T1000 (cell line): ENCODE measurements around the gene EEA1.

Source experiments
- DNase-seq: peaks from one replicate; lab custom pipeline; 2025; ENCODE audit warnings: mixed read lengths; lab: John Stamatoyannopoulos, UW

Gene EEA1

DNA sequence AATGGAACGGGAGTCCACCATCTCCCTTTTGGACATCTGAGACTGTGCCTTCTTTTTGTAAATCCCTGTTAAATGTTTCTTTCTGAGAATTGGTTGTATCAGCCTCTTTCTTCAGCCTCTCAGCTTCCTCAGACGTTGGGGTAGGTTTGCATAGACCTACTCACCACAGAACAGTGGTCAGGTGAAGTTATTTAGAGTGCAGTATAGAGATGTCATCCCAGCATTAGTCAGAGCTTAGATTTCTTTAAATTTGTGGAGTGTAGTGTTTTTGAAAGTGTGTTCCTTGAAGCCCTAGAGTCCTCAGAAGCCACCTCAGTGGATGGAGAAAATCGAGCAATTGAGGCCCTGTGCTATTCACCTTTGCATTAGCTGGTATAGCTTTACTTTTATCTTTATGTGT is 8.9 kb upstream of the EEA1 start:
- DNase-seq: no peak

DNA sequence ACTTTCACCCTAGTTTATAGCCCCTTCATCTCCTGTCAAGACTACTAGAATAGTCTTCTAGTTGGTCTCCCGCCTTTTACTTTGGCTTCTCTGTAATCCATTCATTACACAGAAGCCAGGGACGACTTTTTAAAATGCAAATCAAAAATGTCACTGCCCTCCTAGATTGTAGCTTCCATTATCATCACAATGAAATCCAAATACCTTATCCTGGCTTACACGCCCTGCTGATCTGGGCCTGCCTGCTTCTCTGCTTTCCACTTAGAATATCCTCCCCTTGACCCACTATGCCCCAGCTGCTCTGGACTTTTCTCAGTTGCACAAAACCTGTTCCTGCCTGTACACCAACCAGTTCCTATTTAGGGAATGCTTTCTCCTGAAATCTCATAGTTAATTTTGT is 4.5 kb upstream of the EEA1 start:
- DNase-seq: no peak

DNA sequence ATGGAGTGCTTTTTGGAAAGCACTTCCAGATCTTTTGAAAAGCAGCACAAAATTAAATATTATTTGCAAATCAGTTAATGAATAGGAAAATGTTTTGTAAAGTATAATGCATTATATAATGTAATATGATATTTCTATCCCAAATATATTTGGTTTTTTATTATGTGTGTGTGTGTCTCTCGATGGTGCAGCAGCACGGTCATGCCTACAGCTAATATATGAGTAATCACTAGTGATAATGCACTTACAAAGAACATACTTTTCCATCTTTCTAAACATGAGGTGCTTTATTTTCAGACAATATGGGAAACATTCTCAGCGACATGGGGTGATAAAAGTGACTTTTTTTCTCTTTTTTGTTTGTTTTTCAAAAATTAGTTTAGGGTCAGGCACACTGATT is 1.3 kb upstream of the EEA1 start:
- no peak for DNase-seq

DNA sequence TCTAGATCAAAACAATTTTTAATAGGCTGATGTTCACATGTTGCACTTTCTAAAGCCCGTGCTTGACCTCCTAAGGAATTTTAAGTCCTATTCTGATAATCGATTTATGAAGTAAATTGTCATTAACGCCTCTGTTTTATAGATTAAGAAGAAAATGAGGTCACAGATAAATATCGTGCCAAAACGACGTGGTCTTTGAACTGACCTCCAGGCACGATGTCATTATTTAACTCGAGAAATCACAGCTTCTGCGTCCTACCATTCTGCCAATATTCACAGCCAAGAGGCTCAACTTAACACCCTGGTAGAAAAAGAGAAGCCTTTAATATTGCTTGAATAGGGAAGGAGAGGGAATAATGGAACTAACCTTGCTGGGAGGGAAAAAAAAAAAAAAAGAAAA is 888 bp upstream of the EEA1 start:
- DNase-seq: no peak

DNA sequence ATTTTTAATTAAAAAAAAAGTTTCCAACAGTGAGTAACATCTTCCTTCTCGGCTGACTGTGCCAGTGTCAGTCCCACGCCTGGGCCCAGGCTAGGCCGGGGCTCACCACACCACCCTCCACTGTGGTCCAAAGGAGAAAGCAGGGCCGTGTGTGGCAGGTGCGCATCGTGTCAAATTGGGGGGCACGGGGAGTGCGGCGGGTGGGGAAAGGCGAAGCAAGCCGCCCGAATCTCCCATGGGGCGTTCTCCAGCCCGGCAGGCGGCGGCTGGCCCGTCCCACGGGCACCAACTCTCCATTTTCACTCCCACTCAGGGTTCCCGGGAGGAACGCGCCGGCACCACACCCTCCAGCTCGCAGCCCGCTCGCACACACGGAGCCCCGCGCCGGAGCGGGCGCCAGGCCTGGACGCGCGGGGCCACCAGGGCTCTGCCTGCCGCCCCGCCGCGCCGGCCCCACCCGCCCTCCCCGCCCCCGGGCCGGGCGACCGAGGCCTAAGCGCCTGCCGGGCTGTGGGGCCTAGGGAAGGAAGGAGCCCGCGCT is 604 bp downstream of the EEA1 start:
- DNase-seq: no peak

DNA sequence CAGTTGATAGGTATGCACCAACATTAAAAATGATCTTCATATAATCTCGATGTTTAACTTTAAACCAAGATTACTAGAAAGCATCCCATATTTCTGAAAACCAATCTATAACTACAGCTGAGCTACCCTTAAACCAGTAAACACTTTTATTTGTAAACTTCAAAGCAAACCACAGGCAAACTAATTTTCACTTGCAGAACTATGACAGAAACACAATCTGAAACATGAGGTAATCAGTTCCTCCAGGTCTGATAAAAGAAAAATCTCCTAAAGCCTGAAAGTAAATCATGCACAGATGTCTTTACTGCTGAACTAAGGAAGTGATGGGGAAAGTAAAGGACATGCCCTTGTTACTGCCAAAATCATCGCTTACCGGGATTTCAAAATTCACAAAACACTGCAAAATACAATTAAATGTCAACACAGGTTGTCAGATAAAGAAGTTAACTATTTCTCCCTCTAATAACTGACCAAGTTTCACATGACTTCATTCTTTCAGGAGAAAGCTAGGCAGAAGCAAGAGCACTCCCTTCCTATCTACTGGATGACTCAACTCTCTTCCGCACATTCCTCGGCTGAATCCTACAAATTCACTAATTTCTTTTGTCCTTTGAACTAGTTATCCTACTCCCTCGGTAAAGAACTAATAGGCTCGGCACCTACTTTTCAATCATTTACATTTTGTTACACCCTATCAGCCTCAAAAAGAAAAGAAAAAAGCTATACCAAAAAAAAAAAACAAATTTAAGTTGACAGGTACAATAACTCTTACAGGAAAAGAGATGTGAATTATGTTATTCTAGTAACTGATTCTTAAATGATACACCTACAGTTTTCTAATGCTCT is 1.4 kb downstream of the EEA1 start:
- DNase-seq: no peak

DNA sequence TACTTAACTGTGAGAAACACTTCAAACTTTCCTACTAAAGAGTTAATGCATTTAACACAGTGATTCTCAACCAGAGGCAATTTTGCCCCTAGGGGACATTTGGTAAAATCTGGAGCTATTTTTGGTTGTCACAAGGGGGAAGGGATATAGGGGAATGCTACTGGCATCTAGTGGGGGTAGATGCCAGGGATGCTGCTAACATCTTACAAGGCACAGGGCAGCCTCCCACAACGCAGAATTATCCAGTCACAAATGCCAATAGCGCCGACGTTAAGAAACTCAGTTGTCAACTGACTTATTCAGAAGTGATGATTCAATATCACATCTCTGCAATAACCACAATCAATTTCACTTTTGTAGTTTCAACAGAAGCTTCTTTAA is 2.0 kb downstream of the EEA1 start:
- no peak for DNase-seq

DNA sequence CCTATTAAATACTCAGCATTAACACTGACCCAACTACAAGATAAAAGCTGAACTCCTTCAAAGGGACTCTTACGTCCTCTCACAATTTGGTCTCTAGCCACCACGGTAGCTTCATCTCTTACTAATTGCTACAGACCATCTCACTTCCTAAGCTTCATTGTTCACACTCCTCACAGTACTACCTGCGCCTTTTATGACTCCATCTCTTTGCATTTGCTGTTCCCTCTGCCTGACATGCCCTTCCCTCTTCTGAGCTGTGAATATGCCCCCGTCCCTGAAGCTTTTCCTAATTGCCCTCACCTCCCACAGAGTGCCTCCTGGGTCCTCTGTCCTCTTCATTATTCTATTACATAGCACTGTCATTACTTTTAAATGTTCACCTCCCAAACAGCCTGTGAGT is 2.5 kb downstream of the EEA1 start:
- no peak for DNase-seq

DNA sequence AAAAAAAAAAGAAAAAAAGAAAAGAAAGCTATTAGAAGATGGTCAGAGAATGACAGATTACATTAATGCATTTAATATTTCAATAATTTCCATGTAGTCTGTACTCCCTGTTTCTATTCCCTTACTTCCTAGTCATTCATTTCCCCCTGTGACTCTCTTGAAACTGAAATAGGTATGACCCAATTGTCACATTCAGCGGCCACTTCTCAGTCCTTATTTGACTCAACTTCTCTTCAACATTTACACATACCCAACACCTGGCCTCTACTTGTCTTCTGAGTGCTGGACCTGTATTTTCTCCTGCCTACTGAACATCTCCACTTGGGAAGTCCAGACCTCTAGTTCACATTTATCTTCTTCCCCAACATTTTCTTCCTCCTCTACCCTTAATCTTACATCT is 7.2 kb downstream of the EEA1 start:
- DNase-seq: no peak

DNA sequence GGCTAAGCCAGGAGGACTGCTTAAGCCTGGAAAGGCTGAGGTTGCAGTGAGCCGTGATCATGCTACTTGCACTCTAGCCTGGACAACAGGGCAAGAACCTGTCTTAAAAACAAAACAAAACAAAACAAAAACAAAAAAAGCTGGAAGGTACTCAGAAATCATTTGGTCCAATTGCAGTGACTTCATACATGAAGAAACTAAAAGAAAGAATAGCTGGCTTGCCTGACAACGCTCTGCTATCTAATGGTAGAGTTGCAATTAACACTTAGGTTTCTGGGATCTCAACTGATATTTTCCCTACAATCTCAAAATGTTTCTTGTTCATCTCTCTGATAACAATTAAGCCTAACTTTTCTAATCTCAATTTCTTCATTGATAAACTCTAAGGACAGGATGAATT is 13.7 kb downstream of the EEA1 start:
- DNase-seq: no peak

DNA sequence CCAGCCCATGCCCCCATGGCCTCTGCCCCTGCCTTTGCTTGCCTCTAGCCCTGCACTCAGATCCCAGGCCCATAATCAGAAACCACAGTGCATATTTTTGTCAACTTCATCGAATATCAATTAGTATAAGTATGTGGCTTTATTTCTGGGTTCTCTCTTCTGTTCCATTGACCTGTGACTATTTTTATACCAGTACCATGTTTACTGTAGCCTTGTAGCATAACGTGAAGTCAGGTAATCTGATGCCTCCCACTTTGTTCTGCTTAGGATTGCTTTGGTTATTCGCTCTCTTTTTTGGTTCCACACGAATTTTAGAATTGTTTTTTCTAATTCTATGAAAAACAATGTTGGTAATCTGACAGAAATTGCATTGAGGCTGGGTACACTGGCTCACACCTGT is 14.9 kb downstream of the EEA1 start:
- no peak for DNase-seq

DNA sequence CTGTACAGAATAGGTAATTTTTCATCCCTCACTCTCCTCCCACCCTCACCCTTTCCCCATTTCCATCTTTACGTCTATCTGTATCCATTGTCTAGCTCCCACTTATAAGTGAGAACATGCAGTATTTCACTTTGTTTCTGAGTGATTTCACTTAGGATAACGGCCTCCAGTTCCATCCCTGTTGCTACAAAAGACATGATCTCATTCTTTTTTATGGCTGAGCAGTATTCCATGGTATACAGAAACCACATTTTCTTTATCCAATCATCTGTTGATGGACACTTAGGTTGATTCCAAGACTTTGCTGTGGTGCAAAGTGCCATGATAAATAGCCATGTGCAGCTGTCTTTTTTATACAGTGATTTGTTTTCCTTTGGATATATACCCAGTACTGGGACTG is 16.4 kb downstream of the EEA1 start:
- DNase-seq: no peak

DNA sequence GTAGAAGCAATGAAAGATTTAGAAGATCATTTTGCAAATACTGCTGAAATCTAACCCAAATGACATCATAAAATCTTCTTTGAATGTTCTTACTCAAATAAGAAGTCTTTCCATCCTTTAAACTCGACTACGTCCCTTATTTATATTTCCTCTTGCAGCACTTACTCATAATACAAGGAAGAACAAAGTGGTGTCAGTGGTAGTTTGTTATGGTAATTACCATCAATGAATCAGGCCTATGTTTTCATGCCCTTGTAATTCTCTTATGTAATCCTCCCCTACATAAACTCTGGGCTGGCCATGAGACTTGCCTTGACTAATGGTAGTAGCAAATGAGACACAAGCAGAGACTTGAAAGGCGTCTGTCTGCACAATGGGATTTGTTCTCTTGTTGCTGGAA is 17.0 kb downstream of the EEA1 start:
- no peak for DNase-seq

DNA sequence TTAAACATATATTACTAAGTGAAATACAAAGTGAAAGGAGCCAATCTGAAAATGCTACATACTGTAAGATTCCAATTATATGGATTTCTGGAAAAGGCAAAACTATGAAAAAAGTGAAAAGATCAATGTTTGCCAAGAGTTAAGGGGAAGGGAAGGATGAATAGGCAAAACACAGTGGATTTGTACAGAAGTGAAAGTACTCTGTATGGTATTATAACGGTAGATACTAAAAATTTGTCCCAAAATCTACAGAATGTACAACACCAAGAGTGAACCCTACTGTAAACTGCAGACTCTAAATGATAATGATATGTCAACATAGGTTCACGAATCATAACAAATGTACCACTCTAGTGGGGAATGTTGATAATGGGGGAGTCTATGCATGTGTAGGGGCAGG is 17.8 kb downstream of the EEA1 start:
- no peak for DNase-seq

DNA sequence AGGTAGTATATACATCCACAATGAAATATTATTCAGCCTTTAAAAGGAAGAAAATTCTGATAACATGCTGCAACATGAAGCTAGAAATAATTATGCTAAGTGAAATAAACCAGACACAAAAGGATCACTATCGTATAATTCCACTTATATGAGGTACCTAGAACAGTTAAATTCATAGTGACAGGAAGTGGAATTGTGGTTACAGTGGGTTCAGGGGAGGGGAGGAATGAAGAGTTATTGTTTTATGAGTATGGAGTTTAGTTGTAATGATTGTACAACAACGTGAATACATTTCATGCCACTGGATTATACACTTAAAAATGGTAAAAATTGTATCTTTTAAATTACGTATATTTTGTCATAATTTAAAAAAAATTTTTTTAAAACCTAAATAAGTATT is 21.0 kb downstream of the EEA1 start:
- no peak for DNase-seq

DNA sequence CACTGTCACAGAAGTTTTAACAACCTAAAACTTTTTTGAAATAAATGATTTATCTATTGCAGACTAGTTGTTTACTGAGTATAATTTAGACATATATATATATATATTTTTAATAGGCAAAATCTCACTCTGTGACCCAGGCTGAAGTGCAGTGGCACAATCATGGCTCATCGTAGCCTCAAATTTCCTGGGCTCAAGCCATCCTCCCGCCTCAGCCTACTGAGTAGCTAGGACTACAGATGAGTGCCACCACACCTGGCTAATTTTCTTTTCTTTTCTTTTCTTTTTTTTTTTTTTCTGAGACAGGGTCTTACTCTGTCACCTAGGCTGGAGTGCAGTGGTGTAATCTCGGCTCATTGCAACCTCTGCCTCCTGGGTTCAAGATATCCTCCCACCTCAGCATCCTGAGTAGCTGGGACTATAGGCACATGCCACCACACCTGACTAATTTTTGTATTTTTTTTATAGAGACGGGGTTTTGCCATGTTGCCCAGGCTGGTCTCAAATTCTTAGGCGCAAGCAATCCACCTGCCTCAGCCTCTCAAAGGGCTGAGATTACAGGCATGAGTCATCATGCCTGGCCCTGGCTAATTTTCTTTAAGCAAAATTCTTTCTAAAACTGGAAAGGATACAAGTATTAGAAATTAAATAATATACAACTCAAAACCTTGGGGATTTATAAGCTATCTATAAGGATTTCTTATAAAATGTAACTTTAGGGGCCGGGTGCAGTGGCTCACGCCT is 23.1 kb downstream of the EEA1 start:
- no peak for DNase-seq

DNA sequence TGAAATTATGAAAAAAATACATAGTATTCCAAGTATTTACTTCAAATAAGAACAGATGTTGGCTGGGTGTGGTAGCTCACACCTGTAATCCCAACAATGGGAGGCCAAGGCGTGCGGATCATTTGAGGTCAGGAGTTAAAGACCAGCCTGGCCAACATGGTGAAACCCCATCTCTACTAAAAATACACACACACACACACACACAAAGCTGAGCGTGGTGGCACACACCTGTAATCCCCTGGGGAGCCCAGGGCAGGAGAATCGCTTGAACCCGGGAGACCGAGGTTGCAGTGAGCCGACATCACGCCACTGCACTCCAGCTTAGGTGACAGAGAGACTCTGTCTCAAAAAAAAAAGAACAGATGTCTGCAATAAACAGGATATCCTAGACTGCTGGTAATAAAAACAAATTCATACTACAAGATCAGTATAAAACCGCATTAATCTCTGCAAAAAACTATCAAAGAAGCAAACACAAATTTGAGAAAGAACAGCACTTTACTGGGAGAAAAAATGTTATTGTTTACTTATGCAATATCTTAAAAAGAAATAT is 23.8 kb downstream of the EEA1 start:
- DNase-seq: no peak

DNA sequence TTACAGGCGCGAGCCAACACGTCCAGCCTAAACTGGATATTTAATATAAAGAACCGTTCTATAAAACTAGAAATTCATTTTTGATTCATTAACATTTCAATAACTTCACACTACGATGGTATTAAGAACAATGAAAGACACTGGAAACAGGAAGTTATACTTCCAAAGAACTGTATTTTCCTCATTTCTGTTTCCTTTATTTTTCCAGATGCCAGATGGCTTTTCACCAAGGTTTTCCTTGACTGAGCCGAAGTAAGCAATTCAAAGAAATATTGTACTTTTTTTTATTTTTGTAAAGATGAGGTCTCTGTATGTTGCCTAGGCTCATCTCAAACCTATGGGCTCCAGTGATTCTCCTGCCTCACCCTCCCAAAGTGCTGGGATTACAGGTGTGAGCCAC is 28.2 kb downstream of the EEA1 start:
- DNase-seq: no peak

DNA sequence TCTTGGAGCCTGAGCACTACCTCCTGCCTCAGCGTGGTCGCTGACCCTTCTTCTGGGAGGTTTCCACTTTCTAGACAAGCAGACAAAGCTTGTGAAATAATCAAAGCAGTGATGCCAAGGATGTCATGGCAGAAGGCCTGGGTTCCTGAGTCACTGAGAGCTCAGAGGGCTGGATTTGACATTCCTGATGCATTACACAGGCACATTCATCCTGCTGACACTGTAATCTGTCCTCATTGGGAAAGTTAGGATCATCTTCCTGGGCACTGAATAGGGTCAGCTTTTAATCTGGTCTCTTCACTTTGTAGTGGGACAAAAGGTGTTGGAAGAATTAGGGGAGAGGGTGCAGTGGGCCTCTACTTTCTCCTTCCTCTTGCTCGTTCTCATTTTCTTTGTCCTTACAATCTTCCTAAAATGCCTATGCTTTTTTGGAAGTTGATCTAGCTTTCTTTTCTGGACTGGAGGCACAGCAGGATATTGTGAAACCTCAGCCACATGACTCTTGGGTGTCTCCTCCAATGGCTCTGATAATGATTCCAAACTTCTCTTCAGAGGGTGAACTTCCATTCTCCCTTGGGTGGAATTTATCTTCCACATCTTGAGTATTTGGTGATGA is 29.6 kb downstream of the EEA1 start:
- DNase-seq: peak; percentile 99

DNA sequence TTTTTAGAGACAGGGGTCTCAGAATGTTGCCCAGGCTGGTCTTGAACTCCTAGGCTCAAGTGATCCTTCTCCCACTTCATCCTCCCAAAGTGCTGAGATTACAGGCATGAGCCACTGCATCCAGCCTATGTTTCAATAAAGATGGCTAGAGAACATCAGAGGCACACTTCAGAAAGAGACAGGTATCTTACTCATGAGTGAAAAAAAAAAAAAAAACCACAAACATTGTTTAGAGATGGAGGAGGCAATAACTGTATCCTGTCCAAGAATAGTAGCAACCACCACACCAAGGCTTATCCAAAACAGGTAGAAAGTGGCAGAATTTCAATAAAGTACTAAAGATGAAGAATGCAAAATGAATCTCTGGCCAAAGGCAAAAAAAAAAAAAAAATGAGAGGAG is 30.3 kb downstream of the EEA1 start:
- no peak for DNase-seq

DNA sequence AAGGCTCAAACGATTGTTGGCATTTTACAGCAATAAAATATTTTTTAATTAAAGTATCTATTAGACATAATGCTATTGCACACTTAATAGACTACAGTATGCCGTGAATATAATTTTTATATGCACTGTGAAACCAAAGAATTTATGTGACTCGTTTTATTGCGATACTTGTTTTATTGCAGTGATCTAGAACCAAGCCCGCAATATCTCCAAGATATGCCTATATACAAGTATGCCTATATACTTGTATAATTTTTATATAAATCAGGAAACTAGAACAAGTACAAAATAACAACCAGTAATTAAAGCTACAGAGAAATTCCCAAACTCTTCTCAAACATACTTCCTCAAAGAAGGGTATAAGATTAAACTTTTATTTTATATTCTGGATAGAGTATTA is 31.3 kb downstream of the EEA1 start:
- DNase-seq: no peak

DNA sequence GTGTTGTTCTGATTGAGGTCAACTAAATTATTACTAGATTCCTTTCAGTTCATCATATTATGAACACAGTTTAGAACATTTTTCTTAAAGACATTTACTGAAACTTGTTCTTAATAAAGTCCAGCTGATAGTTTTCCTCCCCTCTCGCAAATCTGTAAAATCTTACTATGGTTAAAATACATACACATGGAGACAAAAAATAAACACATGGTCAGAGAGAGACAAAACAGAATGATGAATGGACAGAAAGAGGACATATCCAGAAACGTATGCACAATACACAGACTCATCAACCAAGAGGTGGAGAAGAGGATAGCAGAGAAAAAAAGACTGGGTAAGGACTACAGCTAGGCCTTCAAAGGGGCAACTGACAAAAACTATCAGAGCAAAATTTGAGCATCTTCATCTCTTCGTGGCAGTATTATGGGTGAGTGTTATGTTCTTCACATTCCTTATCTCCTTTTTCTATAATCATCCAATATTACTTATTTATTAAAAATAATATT is 38.4 kb downstream of the EEA1 start:
- DNase-seq: no peak

DNA sequence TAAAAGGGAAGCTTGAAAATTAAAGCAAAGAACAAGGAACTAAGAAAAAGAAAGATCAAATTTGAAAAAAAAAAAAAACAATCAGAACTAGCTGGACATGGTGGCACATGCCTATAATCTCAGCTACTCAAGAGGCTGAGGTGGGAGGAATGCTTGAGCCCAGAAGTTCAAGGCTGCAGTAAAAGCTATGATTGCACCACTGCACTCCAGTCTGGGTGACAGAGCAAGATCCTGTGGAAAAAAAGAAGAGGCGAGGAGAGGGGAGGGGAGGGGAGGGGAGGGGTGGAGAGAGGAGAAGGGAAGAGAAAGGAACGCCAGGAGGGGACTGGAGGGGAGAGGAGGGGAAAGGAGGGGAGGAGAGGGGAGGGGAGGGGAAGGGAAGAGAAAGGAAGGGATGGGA is 43.0 kb downstream of the EEA1 start:
- no peak for DNase-seq
